GM19025 (cell line): ENCODE data around the gene CCDC82.

ENCODE experiments used
- ATAC-seq: cut with Tn5 transposase; IDR thresholded peaks from one replicate; pipeline ENCODE4 v1.9.1; 2021; ENCODE audit warnings: mild to moderate bottlenecking, low read depth, moderate library complexity; ENCODE audit not compliant: unreplicated experiment

The CCDC82 gene

DNA sequence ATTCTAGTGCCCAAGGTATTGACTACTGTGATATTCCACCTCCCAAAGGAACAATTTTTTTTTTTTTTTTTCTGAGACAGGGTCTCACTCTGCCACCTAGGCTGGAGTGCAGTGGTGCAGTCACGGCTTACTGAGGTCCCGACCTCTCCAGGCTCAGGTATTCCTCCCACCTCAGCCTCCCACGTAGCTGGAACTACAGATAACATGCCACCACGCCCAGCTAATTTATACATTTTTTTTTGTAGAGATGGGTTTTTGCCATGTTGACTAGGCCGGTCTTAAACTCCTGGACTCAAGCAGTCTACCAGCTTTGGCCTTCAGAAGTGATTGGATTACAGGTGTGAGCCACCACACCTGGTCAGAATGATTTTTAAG lies 80.1 kb downstream of the CCDC82 start:
- no peak for ATAC-seq

DNA sequence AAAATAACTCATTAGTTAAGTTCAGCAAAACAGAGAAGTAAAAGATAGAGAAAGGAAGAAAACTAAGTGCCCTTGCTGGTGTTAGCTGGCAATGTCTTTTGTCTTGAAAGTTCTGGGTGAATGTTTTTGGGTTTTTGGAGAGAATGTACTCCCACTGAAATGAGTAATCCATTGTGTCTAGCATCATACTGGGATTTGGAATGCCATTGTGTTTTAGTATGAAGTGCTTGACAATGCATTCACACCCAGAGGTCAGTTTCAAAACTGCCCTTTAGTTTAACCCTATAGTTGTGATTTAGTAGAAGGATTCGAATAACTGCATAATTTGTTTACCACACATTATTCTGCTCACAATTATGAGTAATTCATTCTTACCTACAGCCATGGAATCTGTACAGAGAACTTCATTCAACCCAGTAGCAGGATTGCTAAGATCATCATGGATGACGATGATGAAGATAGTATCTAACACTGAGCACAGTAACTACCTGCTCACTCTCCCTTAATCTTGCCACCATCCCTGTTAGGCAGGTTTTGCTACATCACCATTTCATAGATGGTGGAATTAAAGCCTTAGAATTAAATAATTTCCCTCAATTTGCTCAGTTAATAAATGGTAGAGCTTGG lies 80.6 kb downstream of the CCDC82 start:
- ATAC-seq = no peak

DNA sequence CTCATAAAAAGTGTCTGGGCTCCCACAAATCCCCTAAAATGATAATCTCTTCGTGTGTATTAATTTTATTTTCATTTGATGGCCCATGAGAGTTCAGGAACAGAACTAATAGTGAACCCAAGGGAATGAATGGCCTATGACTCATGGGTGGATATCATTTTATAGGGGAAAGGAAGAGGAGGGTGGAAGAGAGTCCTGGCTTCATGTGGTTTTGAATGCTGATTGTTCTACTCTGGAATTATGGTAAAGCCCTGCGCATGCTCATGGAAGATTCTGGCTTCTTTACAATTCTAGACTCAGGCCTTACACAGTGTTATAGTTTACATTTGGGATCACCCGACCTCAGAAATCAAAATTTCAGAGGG lies 82.0 kb downstream of the CCDC82 start:
- ATAC-seq = no peak

DNA sequence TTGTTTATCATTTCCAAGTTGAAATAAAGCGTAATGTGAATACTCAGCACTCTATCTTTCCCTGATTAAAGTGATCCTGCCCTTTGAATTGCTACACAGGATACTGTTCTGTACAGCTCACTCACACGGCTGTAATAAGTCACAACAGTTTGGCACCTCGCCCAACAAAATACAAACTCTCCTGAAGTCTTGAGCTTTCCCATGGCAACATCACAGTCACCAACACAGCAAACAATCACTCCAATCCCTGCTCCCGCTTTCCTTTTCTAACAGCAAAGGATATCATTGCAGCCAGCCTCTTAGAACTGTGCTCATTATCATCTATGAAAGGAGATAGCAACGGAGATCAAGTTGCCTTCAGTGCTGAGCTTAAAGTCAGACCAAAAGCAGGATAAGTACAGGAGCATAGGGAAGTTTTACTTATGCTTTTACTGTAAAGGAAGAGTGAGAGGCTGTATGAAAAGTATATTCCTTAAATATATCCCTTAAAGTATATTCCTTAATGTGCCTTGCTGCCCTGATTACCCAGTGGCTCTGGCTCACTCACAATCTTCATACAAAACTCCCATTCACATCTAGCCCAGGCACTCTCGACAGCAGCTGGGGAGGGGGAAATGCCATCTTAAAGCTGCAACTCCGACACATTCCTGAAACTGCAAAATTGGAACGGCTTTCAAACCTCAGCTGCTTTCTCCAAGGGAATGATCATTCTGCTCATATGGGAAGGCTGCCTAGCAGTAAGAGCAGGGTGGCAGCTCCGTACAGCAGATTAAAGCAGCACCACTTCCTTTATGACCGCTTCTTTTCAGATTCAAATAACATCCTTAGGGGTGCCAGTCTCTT lies 82.6 kb downstream of the CCDC82 start:
- ATAC-seq = no peak

DNA sequence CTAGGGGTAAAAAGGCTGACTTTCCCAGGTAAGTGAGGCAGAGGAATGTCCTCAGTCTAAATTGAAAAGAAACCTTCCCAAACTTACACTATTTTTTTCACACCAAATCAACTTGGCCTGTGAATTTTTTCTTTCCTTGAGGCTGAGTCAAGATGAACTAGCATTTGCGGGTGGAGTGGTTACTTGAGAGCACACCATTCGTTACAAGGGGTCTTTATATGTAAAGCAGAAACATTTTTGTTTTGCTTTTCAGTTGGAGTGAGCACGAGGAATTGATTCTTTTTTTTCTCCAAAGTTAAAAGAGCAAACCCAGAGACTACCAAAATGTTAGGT lies 83.1 kb downstream of the CCDC82 start:
- ATAC-seq = no peak

DNA sequence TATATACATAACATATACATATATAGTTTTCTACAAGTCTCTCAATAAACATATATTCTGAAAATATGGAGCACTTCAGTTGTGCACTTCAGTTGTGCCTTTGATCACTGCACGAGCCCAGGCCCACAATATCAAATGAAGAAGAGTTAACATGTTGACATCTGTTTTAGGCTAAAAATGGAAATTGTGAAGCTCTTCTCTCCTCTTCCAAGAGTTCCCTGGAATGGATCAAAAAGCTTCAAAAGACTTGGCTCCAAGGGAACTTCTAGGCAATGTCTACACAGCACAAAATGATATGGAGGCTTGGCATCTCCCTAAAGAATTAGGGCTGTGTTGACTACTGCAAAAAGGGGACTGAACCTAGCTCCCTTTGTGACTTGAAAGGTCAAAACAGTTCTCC lies 83.6 kb downstream of the CCDC82 start:
- ATAC-seq = no peak

DNA sequence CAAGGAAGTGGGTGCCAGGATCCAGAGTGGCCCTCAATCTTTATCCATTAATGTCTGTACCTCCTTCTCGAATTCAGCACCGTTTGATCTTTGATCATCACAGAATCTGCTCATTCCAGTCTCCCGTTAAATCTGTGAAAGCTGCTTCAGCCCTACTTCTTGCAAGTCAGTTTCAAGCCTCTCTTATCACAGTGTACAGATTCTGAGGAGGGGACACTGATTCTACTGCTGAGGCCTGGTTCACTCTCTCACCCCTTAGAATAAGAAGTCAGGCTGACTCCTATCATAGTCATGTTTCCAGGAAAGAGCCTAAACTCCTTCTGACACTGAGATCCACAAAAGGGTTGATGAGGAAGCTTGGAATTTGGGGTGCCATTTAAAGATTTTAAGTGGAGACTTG lies 85.7 kb downstream of the CCDC82 start:
- no peak for ATAC-seq

DNA sequence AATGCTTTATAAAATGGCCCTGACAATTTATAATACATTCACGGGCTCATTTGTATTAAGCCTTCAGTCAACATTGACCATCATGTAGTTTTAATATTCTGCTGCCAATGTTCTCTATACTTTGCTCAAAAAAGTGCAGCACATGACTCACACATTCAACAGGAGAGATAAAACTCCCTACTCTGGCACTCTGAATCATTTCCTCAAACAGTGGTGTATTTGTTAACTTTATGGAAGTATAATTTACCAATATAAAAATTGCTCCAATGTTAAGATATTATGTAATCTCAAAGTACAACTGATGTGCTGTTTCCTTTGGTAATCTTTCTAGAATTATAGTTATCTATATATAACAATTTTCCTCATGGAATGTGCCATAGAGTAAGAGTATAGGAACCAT lies 86.6 kb downstream of the CCDC82 start:
- ATAC-seq = no peak
